Thoracic aorta (tissue), 2 donors: ENCODE results near the gene COTL1. TPM values are rescaled to one million over a fixed set of nuclear protein-coding genes. Genes with fewer than 3 reads are reported as not detected.

Experiments
- ATAC-seq: fragments of 150-250 bp; one replicate; pipeline ENCODE4 v1.8.0; 2017; ENCODE audit warnings: low read depth; ENCODE audit not compliant: insufficient number of reproducible peaks, low FRiP score
- DNase-seq: peaks from one replicate; pipeline ENCODE4 v3.0.0-alpha.2; 2020; ENCODE audit warnings: low spot score
- H3K27ac ChIP-seq, 2 donors: fragments of 200-600 bp; sonication (generic); 1 replicate in 1 of 2; 2 replicates in 1 of 2; pipeline ENCODE4 v1.5.1; 2016; ENCODE audit warnings: mild to moderate bottlenecking in 2 of 2, moderate library complexity in 2 of 2
- H3K27me3 ChIP-seq: fragments of 200-600 bp; sonication (generic); replicated peaks from 2 replicates; pipeline ENCODE4 v1.6.0; 2016; ENCODE audit warnings: mild to moderate bottlenecking; ENCODE audit not compliant: insufficient read depth
- H3K36me3 ChIP-seq: fragments of 200-600 bp; sonication (generic); one replicate; pipeline ENCODE4 v1.5.1; 2016
- H3K4me1 ChIP-seq, 2 donors: fragments of 200-600 bp; sonication (generic); 1 replicate in 1 of 2; 2 replicates in 1 of 2; pipeline versions ENCODE4 v1.5.1 to v1.6.0; 2016; ENCODE audit warnings: low read depth in 2 of 2, mild to moderate bottlenecking in 1 of 2; ENCODE audit not compliant: control insufficient read depth in 1 of 2
- H3K4me3 ChIP-seq: fragments of 200-600 bp; sonication (generic); 2 replicates; pipeline ENCODE4 v1.5.1; 2016; ENCODE audit warnings: mild to moderate bottlenecking
- H3K9me3 ChIP-seq: fragments of 200-600 bp; sonication (generic); 2 replicates; pipeline ENCODE4 v1.5.1; 2016
- total RNA-seq, 2 donors: library from RNA; depleted of rRNA; stranded (reverse); fragments of >200 nt; gene quantifications; one replicate each; pipeline versions ENCODE4 v1.1.0 to v1.2.3, GENCODE V29; 2016
- TF ChIP-seq, protein P1 (sequence below): fragments of 200-600 bp; sonication (generic); IDR thresholded peaks from one replicate; pipeline ENCODE4 v1.5.1; 2019; ENCODE audit warnings: antibody characterized with exemption

COTL1 gene, protein sequence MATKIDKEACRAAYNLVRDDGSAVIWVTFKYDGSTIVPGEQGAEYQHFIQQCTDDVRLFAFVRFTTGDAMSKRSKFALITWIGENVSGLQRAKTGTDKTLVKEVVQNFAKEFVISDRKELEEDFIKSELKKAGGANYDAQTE
- 10 to 100 TPM; 32.0 to 46.8 TPM for total RNA-seq

DNA sequence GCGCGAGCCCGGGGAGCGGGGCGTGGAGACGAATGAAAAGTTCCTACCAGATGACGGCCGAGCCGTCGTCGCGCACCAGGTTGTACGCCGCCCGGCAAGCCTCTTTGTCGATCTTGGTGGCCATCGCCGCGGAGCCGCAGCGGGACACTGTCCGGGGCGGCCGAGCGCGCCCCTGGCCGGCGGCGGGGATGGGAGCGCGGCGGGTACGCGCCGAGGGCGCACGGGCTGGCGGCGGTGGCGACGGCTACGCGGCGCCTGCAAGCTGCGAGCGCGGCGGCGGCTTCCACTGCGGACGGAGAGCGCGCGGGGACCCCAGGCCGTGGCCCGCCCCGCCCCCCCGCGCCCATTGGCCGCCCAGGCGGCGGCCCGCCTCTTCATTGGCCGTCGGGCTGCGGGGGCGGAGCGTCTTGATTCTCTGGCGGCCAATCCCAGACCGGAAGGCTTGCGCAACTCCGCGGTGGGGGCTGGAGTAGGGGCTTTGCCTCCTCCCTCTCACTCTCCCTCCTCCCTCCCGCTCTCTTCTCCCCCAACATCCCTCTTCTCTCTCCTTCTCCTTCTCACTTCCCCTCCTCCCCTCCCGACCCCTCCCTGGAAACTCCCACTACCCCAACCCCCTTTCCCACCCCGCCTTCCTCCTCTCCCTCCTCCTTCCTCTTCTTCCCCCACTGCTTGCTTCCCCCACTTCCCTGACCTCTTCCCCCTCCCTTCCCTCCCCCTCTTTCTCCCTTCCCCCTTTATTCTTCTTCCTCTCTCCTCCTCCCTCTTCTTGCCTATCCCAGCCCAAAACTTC lies at the start of gene COTL1:
TSS of gene COTL1 (minus strand) at position 288 of the 790 bp plus-strand sequence. CDS start at position 124, 164 bp downstream.
- DNase-seq = peak; percentile 92
- ATAC-seq = peak; percentile 87

GRCh38 chr16:84665843-84666242 lies 48.0 kb upstream of the COTL1 start:
- Histone ChIP-seq H3K36me3 (peaks cover 50% of the 10 kb centered on the region), H3K27ac (no peak overlapping the region), H3K4me3 (no peak overlapping the region), H3K4me1 (no peaks in the 10 kb centered on the region), H3K27me3 (no peaks in the 10 kb centered on the region), H3K9me3 (no peaks in the 10 kb centered on the region)
- DNase-seq (no peak), ATAC-seq (no peak)
- TF ChIP-seq, protein P1, sequence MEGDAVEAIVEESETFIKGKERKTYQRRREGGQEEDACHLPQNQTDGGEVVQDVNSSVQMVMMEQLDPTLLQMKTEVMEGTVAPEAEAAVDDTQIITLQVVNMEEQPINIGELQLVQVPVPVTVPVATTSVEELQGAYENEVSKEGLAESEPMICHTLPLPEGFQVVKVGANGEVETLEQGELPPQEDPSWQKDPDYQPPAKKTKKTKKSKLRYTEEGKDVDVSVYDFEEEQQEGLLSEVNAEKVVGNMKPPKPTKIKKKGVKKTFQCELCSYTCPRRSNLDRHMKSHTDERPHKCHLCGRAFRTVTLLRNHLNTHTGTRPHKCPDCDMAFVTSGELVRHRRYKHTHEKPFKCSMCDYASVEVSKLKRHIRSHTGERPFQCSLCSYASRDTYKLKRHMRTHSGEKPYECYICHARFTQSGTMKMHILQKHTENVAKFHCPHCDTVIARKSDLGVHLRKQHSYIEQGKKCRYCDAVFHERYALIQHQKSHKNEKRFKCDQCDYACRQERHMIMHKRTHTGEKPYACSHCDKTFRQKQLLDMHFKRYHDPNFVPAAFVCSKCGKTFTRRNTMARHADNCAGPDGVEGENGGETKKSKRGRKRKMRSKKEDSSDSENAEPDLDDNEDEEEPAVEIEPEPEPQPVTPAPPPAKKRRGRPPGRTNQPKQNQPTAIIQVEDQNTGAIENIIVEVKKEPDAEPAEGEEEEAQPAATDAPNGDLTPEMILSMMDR = no peak

More for the DNA sequence above, at the start of gene COTL1:
- Histone ChIP-seq H3K36me3 (no peaks in the 10 kb centered on the region), H3K27ac (peak within 1 kb of the TSS; percentile 39 to 76), H3K4me3 (peak within 1 kb of the TSS; percentile 75), H3K9me3 (no peaks in the 10 kb centered on the region), H3K27me3 (no peaks in the 10 kb centered on the region), H3K4me1 (peaks cover 0 to 21% of the 10 kb centered on the region in 2 donors)
- TF ChIP-seq, protein P1 = no peak

DNA sequence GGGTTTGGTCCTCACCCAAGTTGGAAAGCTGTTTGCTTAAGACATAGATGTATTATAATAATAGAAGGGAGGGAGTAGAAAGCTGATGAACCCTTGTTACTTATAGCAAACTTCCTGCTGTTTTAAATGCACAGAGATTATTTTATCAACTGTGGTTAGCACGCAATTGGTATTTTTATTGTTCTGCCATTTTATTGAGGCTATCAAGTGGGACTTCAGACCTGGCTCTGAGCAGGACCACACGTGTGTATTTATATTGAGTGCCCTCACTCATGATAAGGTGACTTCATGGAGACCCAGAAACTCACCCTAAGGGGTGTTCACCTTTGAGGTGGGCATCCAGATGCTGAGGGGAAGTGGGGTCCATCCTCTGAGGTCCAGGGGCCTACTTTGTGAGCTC lies 47.5 kb upstream of the COTL1 start:
- Histone ChIP-seq H3K4me1 (no peaks in the 10 kb centered on the region), H3K27ac (no peak overlapping the region), H3K9me3 (no peaks in the 10 kb centered on the region), H3K27me3 (no peaks in the 10 kb centered on the region), H3K36me3 (peaks cover 55% of the 10 kb centered on the region), H3K4me3 (no peak overlapping the region)
- TF ChIP-seq, protein P1 = no peak
- no peak for DNase-seq
- ATAC-seq = no peak

DNA sequence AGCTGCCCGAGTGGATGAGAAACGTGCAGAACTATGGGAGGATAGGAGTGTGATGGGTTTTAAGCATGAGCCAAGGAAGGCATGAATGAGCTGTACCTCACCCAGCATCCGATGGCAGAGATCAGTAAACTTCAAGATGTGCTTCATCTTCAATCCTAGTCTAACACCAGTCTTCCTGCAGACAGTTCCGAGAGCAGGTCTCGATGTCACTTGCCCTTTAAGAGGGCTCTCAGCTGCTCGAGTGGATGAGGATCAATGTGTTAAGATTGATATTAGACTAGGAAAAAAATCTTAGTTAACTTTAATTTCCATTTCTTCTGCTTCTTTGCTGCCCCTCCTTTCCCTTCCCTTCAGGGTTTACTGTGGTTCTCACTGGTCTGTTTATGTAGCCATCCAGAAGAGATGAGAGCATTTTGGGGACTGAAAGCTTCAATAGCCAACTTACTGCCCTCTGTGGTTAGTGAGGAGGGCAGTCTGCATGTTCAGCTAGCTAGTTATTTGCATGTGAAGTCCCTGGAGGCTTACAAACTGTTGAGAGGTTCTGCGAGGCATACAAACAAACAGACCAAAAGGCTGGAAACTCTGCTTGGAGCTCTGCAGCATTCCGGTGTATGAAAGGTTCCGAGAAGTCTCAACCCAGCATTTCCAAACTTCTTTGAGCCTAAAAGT lies 45.7 kb upstream of the COTL1 start:
- H3K36me3 ChIP-seq = peaks cover 71% of the 10 kb centered on the region
- no peak for ATAC-seq
- no peak for DNase-seq

More for the DNA sequence above, 45.7 kb upstream of the COTL1 start:
- H3K27ac ChIP-seq = no peak overlapping the region
- H3K9me3 ChIP-seq = no peaks in the 10 kb centered on the region
- TF ChIP-seq, protein P1 = no peak
- no peak overlapping the region for H3K4me3 ChIP-seq
- H3K27me3 ChIP-seq = no peaks in the 10 kb centered on the region
- peaks cover 0 to 5% of the 10 kb centered on the region in 2 donors for H3K4me1 ChIP-seq
